HG03558 (cell line): ENCODE results near the gene EEF1A2.

ENCODE experiments used
- ATAC-seq: cut with Tn5 transposase; IDR thresholded peaks from one replicate; pipeline ENCODE4 v1.9.1; 2021; ENCODE audit warnings: moderate number of reproducible peaks; ENCODE audit not compliant: unreplicated experiment; ENCODE audit errors: extremely low read depth

The EEF1A2 gene

DNA sequence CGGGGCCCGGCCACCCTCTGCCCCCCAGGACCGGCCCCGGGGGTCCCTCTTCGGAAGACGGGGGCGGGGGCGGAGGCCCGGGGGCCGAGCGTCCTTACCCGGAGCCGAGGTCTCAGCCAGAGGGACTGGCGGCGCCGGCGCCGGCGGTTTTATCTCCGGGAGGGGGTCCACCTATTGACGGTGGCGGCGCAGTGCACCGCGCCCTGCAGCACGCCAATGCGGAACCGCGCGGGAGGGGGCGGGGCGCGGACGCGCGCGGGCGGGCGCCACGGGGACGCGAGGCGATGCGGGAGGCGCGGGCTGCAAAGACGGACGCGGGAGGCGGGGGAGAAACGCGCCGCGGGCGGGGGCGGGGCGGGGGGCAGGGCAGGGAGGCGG, at the start of gene EEF1A2:
Gene EEF1A2, minus strand, starts transcription at position 124 of the 378 bp plus-strand sequence. CDS start 1,320 bp downstream, outside the sequence.
- ATAC-seq = no peak

GRCh38 chr20:63548542-63548941, 49.7 kb upstream of the EEF1A2 start:
- ATAC-seq = no peak

DNA sequence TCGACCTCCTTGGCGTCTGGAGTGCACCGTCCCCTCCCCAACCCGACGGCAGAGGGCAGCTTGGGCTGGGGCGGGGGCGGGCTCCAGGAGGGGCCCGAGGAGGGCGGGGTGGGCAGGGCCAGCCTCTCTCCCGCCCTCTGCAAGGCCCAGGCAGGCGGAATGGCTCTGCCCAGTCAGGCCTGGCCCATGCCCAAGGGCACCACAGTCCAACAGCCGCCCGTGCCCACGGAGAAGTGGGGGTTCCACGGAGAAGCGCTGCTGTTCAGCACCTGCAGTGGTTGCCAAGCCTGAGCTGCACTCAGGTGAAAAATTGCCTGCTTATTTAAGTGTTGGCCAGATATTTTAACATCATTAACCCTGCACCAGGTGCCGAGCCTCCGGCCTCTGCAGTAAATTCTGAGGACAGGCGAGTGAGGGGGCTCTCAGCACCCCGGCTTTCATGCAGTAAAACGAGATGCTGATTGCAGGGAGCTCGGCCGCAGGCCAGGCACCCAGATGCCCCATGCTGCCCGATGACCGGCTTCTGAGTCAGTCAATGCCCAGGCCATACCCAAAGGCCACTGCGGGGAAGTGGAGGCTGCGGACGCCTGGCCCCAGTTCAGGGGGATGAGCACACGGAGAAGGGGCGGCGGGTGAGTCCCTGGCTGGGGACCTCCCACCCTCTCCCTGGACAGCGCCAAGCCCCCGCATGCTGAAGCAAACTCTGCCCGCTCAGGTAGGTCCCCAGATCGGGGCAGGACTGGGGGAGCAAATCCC, 49.0 kb upstream of the EEF1A2 start, which contains the start of gene SRMS:
Gene SRMS, minus strand, starts transcription at position 25 of the 756 bp plus-strand sequence. CDS start 286 bp downstream, outside the sequence.
- no peak for ATAC-seq

DNA sequence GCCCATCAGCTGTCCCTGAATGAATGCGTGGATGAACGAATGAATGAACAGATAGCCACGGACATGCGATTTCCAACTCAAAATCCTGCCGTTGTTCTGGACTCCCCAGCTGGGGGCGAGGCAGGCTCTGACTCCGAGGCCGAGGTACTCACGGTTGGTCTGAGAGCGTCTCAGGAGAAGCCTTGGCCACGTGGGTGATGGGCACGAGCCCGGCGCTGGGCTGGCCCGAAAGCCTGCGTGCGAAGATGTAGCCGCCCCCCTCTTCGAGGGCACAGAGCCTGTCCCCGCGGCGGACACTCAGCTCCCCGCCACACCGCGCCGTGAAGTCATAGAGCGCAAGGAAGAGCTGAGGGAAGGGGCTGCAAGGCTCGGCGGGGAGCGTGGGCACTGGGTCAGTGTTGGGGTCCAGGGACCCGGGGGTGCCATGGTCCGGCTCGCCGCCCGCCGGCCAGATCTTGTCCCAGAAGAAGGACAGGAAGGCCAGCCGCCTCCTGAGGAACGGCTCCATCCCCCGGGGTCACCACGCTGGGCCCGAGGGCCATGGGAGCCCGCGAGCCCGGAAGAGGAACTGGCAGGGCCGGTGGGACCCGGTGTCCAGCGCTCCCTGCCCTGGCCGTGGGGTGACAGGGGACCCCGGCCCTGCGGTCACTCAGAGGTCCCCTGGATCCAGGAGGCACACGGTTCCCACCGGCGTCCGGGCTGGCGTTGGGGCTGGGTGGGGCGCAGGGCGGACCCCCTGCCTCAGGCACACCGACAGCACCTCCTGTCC, 48.3 kb upstream of the EEF1A2 start:
- ATAC-seq = no peak

- no peak for ATAC-seq
Measured at GRCh38 chr20:63546256-63546955, 47.5 kb upstream of the EEF1A2 start.

- no peak for ATAC-seq
Measured at GRCh38 chr20:63545814-63546213, 46.9 kb upstream of the EEF1A2 start.

DNA sequence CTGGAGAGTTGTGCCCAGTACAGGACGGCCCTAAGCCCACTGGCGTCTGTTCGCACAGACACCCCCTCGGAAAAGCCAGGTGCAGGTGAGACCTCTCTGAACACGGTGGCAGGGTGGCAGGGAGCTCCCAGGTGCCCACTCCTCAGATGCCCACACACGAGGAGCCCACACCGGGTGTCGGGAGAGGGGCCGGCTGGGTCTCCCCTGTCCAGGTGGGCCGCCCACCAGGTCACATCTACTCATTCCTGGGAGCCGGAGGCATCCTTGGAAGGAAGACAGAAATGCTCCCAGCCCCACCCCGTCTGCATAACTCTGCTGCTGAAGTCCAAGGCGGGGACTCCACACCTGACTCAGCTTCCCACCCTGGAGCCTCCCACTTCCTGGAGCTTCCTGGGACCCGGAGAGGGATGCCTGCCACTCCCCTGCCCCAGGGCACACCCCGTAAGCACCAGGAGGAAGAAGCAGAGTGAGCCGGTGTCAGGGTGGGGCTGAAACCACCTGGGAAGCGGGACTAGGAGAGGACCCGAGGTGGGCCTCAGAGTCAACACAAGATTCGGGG, 46.2 kb upstream of the EEF1A2 start:
- no peak for ATAC-seq

- no peak for ATAC-seq
Measured at GRCh38 chr20:63544241-63544957, 45.5 kb upstream of the EEF1A2 start.

DNA sequence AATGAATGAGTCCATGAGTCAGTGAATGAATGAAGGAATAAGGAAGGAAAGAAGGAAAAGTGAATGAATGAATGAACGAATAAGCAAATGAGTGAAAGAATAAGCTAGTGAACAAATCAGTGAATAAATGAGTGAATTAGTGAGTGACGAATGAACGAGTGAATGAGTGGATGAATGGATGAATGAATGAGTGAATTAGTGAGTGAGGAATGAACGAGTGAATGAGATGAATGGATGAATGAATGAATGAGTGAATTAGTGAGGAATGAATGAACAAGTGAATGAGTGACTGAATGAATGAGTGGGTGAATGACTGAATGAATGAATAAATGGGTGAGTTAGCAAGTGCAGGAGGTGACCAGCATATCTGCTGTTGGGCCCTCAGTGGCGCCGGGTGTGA, 44.9 kb upstream of the EEF1A2 start:
- ATAC-seq = no peak

DNA sequence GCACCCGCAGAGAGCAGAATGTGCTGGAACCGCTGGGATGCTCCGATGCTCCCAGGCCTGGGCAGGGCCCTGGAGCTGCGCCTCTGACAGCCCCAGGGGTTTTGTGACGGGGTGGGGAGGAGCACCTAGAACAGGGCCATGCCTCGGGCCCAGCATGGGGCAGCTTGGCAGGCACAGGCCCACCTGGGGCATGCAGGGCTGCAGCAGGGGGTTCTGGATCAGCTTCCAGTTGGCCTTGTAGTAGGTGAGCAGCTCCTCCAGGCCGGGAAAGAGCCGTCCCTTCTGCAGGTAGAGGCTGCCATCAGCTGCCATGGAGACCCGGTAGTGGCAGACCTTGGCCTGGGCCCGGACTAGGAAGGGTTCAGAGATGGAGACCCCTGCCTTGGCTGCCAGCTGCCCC, 44.2 kb upstream of the EEF1A2 start:
- no peak for ATAC-seq

DNA sequence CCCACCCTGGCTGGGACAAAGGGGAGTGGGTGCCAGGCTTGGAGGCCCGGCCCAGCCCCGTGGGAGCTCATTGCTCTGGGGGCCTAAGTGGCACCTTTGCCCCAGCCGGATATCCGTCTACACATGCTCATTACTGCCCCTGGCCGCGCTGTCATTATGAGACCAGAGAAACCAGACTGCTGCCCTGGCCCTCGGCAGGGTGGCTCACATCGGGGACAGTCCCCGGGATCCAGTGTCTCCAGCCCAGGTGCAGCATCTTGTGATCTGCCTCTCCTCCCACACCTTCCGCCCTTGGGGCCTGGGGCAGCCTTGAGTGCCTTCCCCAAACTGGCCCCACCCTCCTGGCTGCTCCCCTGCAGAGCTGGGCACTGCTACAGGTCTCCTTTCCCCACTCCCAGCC, 43.8 kb upstream of the EEF1A2 start:
- no peak for ATAC-seq

GRCh38 chr20:63542031-63542559, 43.2 kb upstream of the EEF1A2 start:
- no peak for ATAC-seq

GRCh38 chr20:63541371-63541770, 42.5 kb upstream of the EEF1A2 start:
- no peak for ATAC-seq

GRCh38 chr20:63540417-63541186, 41.7 kb upstream of the EEF1A2 start:
- ATAC-seq = no peak

DNA sequence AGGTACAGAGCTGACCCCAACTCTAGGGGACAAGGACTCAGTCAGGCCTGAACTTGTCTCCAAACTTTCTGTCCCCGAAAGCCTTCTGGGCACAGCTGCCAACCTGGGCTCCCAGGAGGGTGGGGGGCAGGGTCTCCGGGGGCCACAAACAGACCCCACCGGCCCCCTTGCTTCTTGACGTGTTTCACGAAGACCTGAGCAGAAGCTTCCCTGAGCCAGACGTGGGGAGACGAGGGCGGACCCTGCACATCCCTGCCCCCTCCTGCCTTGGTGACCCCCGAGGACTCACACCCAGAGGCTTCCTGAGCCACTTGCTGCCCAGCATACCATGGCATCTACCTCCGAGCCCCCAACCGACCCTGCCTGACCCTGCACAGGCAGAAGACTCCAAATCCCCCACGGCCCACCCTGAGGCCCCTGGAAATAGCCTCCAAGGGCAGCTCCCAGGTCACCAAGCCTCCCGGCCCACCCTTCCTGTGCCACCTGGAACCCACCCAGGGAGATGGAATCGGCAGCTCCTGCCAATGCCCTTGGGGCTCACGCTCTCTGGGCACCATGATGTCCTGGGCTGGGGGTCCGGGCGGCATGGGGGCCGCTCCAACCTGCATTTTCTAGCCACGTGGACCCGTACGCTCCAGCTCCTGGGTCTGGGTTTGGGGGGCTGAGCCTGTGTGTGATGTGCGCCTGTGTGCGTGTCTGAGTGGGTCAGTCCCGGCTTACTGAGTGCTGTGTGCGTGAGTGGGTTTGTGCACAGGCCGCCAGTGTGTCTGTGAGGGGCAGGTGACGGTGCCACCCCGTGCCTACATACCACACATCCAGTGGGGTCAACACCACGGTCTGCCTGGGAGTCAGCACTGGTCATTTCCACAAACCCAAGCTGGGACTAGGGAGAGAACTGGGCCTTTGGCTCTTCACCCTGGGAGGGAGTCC, 40.8 kb upstream of the EEF1A2 start:
- ATAC-seq = no peak

DNA sequence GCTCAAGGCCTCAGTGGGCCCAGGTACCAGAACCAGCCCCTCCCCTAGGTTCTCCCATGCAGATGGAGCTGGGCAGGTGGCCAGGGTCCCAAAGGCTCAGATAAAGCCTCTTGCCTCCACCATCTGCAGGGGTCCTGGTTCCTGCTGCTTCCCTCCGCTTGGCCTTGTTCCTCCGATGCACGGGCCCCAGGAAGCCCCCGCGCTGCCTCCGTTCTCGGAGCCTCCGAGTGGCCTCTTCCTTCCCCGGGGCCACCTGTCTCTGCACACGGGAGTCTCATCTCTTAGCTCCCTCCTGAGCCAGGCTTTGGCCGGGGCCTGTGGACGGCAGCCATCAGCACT, 40.2 kb upstream of the EEF1A2 start:
- no peak for ATAC-seq

- ATAC-seq = no peak
Measured at GRCh38 chr20:63538204-63539091, 39.6 kb upstream of the EEF1A2 start.
